Activated CD8-positive, alpha-beta T cell treated with anti-CD3 and anti-CD28 coated beads, Interleukin-2, amount 10 ng/mL, durations not matched to agents 7 days and 5 days (primary cell): ENCODE data around the gene SAMD1. TPM values are rescaled to one million over a fixed set of nuclear protein-coding genes. Genes with fewer than 3 reads are reported as not detected.
A peak's percentile ranks its signal among the peaks of the same experiment; 100 is the strongest.

ENCODE experiments used
- ATAC-seq: fragments of 150-1000 bp; cut with Tn5 transposase; one replicate; pipeline ENCODE4 v1.10.0; 2021; ENCODE audit warnings: moderate library complexity
- CTCF ChIA-PET: fragments of 350-600 bp; sonication (Branson Sonifier 250); formaldehyde crosslinking; loops from one replicate; lab custom pipeline; 2021; ENCODE audit warnings: antibody characterized with exemption; lab: Charles Lee
- POLR2A ChIA-PET: fragments of 350-600 bp; sonication (Branson Sonifier 250); formaldehyde crosslinking; loops from one replicate; lab custom pipeline; 2021; ENCODE audit warnings: antibody characterized with exemption; lab: Charles Lee
- DNase-seq: peaks from one replicate; pipeline ENCODE4 v3.0.0-alpha.2; 2020
- H3K27ac Mint-ChIP-seq: one replicate; pipeline ENCODE4 v1.8.0; 2021; ENCODE audit warnings: mild to moderate bottlenecking, mixed read lengths
- H3K27me3 Mint-ChIP-seq: one replicate; pipeline ENCODE4 v1.8.0; 2021; ENCODE audit warnings: low read depth, mixed read lengths
- H3K36me3 Mint-ChIP-seq: one replicate; pipeline ENCODE4 v1.8.0; 2021; ENCODE audit warnings: low read depth, mixed read lengths
- H3K4me1 Mint-ChIP-seq: one replicate; pipeline ENCODE4 v1.8.0; 2021; ENCODE audit warnings: low read depth, mixed read lengths
- H3K4me3 Mint-ChIP-seq: one replicate; pipeline ENCODE4 v1.8.0; 2021; ENCODE audit warnings: mild to moderate bottlenecking, mixed read lengths
- H3K9me3 Mint-ChIP-seq: one replicate; pipeline ENCODE4 v1.8.0; 2022; ENCODE audit warnings: mixed read lengths; ENCODE audit not compliant: insufficient read depth
- total RNA-seq, 2 experiments: library from RNA; stranded (reverse); gene quantifications; one replicate each; pipeline ENCODE4 v1.2.3, GENCODE V29; 2021

SAMD1 gene
- total RNA-seq, 2 experiments from 2014 or later = 72.0 to 76.1 TPM

GRCh38 chr19:14058182-14059092 is 32.1 kb downstream of the SAMD1 start:
- Mint-ChIP-seq H3K27ac (no peak overlapping the region), H3K9me3 (no peaks in the 10 kb centered on the region), H3K4me3 (peak overlapping the region; percentile 8), H3K36me3 (no peaks in the 10 kb centered on the region), H3K4me1 (peaks cover 14% of the 10 kb centered on the region), H3K27me3 (peaks cover 46% of the 10 kb centered on the region)
- DNase-seq (no peak), ATAC-seq (peak; percentile 38)
- CTCF ChIA-PET = interaction anchor here (0.6 to 6.5 kb wide), 34 partner anchors 9 to 212 kb away, joined by 3 to 87 read pairs (median 5); partner anchors contain the start of genes ASF1B, DCAF15, IL27RA and MISP3
- POLR2A ChIA-PET = interaction anchor here (1.2 kb wide), 1 partner anchor 106 kb away, joined by 3 read pairs; the partner anchor contains the start of gene DCAF15

- ChIA-PET CTCF (interaction anchor here (2.1 to 6.5 kb wide), 5 partner anchors 9 to 104 kb away, joined by 5 to 87 read pairs (median 10); partner anchors contain the start of genes DCAF15, IL27RA and MISP3), POLR2A (interaction anchor here (0.6 to 0.7 kb wide), 3 partner anchors 13 to 267 kb away, joined by 3 to 4 read pairs (median 3); partner anchors contain the start of gene IL27RA)
- DNase-seq (no peak), ATAC-seq (no peak)
- Mint-ChIP-seq H3K27ac (no peak overlapping the region), H3K36me3 (peaks cover 14% of the 10 kb centered on the region), H3K27me3 (peaks cover 44% of the 10 kb centered on the region), H3K4me3 (no peak overlapping the region), H3K9me3 (no peaks in the 10 kb centered on the region), H3K4me1 (peaks cover 16% of the 10 kb centered on the region)
Measured at GRCh38 chr19:14056741-14057356, 33.7 kb downstream of the SAMD1 start.

DNA sequence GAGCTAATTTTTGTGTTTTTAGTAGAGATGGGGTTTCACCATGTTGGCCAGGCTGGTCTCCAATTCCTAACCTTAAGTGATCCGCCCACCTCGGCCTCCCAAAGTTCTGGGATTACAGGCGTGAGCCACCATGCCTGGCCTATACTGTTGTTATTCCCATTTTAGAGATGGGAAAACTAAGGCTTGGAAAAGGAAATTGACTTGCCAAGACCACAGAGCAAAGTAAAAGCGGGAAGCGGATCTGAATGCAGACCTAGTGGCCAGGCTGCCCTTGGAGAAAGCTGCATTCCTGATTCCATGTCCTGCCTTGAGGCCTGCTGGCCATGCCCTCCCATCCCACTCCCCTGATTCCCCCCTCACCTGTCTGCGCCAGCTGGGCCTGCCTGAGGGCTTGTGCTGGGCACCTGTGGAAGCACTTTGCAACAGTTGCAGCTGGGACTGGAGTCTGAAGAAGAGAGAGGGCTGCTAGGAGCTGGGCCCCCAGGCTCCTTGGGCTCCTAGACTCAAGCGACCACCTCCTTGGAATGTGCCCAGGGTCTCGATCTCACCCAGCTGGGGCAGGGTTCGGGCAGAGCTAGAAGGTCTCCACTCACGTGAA is 34.4 kb downstream of the SAMD1 start:
- POLR2A ChIA-PET = no interaction called here
- no peak for ATAC-seq

GRCh38 chr19:14055396-14055795 is 35.2 kb downstream of the SAMD1 start:
- ATAC-seq = no peak
- ChIA-PET POLR2A (no interaction called here), CTCF (interaction anchor here (6.5 kb wide), 1 partner anchor 16 kb away, joined by 87 read pairs; the partner anchor contains the start of gene MISP3)
- Mint-ChIP-seq H3K36me3 (peaks cover 23% of the 10 kb centered on the region), H3K27me3 (peaks cover 36% of the 10 kb centered on the region), H3K9me3 (no peaks in the 10 kb centered on the region), H3K4me3 (no peak overlapping the region), H3K27ac (no peak overlapping the region), H3K4me1 (peaks cover 16% of the 10 kb centered on the region)
- DNase-seq = no peak

More for the DNA sequence above, 34.4 kb downstream of the SAMD1 start:
- CTCF ChIA-PET = interaction anchor here (2.1 to 6.5 kb wide), 4 partner anchors 8 to 103 kb away, joined by 5 to 87 read pairs (median 9); partner anchors contain the start of genes DCAF15 and MISP3
- peaks cover 18% of the 10 kb centered on the region for H3K36me3 Mint-ChIP-seq
- DNase-seq = no peak
- no peak overlapping the region for H3K4me3 Mint-ChIP-seq
- no peaks in the 10 kb centered on the region for H3K9me3 Mint-ChIP-seq
- H3K27ac Mint-ChIP-seq = no peak overlapping the region
- H3K4me1 Mint-ChIP-seq = peaks cover 16% of the 10 kb centered on the region
- H3K27me3 Mint-ChIP-seq = peaks cover 40% of the 10 kb centered on the region

DNA sequence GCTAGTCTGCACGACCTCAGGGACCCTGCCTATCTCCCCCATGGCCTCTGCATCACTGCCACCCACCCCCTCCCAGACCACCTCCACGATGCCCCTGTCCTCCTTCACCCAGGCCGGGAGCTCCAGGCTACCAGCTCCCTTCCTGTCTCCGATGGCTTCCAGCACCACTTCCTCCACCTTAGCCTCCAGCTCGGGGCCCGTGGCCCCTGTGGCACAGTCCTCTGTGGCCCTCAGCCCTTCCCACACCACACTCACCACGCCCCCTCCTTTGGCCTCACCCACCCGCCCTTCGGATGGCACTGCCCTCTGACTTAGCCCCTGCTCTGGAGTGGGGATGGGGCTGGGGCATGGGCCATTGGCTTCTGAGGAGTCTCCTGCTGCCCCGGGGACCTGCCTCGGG is 35.8 kb downstream of the SAMD1 start:
- no peak overlapping the region for H3K4me3 Mint-ChIP-seq
- no peak overlapping the region for H3K27ac Mint-ChIP-seq
- no peaks in the 10 kb centered on the region for H3K9me3 Mint-ChIP-seq
- DNase-seq = no peak
- peaks cover 27% of the 10 kb centered on the region for H3K36me3 Mint-ChIP-seq
- no peak for ATAC-seq
- CTCF ChIA-PET = interaction anchor here (1.0 kb wide), 1 partner anchor 17 kb away, joined by 3 read pairs; the partner anchor contains the start of gene MISP3
- H3K4me1 Mint-ChIP-seq = peaks cover 16% of the 10 kb centered on the region
- peaks cover 30% of the 10 kb centered on the region for H3K27me3 Mint-ChIP-seq
- POLR2A ChIA-PET = no interaction called here

DNA sequence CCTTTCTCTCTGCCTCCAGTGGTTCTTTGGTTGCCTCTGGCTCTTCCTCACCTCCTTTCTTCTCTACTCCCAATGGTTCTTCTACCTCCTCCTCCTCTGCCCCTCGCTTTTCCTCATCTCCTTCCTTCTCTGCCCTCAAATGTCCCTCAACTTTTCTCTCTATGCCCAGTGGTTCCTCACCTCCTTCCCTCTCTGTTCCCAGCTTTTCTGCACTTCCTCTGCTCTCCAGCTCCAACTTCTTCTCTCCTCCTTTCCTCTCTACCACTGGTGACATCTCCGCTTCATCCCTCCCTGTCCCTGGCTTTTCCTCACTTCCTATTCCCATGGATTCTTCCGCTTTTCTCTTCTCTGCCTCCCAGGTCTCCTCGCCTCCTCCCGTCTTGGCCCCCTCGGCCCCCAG is 36.5 kb downstream of the SAMD1 start:
- Mint-ChIP-seq H3K9me3 (no peaks in the 10 kb centered on the region), H3K27ac (no peak overlapping the region), H3K4me1 (peaks cover 16% of the 10 kb centered on the region), H3K27me3 (peaks cover 27% of the 10 kb centered on the region), H3K36me3 (peaks cover 30% of the 10 kb centered on the region), H3K4me3 (no peak overlapping the region)
- ChIA-PET CTCF (interaction anchor here (1.0 kb wide), 1 partner anchor 18 kb away, joined by 3 read pairs; the partner anchor contains the start of gene MISP3), POLR2A (interaction anchor here (0.7 kb wide), 1 partner anchor 15 kb away, joined by 3 read pairs; no protein-coding TSS in a partner anchor)
- no peak for ATAC-seq
- no peak for DNase-seq

DNA sequence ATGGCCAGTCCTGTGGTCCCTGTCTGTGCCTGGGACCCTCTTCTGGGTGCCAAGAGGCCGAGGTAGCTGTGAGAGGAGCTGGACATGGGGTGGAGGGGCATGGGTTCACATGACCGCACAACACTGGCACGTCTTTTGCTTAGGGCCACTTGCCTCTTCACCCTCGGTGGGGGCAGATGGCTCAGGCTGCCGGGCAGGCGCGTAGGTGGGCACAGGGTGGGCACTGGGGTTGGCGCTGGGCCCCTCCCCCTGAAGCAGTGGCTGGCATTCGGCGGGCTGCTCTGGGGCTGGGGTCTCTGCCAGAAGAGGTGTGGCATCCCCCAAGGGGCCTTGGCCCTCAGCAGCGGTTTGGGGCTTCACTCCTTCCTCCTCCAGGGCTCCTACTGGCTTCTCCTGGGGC is 37.1 kb downstream of the SAMD1 start:
- DNase-seq (no peak), ATAC-seq (no peak)
- peaks cover 13% of the 10 kb centered on the region for H3K4me1 Mint-ChIP-seq
- H3K27ac Mint-ChIP-seq = no peak overlapping the region
- POLR2A ChIA-PET = interaction anchor here (0.7 to 1.5 kb wide), 2 partner anchors 14 to 22 kb away, joined by 3 to 6 read pairs; partner anchors contain the start of gene IL27RA
- H3K36me3 Mint-ChIP-seq = peaks cover 35% of the 10 kb centered on the region
- CTCF ChIA-PET = interaction anchor here (0.9 to 1.3 kb wide), 4 partner anchors 18 to 83 kb away, joined by 4 to 5 read pairs (median 4); partner anchors contain the start of genes ASF1B, IL27RA and MISP3
- H3K4me3 Mint-ChIP-seq = no peak overlapping the region
- peaks cover 21% of the 10 kb centered on the region for H3K27me3 Mint-ChIP-seq
- H3K9me3 Mint-ChIP-seq = no peaks in the 10 kb centered on the region

DNA sequence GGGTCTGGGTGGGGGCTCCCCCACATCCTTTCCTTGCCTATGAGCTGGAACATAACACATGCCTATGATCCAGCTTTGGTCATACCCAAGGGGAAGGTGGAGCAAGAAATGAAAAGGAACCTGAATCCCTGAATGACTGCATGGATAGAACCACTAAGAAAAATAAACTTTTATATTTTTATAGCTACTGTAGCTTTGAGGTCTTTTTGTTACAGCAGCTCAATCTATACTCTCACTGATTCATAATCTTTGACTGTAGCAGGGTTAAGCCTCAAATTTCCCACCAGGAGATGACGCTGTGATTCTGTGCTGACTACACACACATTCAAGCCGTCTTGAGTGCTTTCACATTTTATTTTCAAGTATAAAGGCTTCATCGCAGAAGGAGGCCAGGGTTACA is 37.5 kb downstream of the SAMD1 start:
- peaks cover 9% of the 10 kb centered on the region for H3K4me1 Mint-ChIP-seq
- DNase-seq (no peak), ATAC-seq (no peak)
- CTCF ChIA-PET = interaction anchor here (0.8 to 1.3 kb wide), 8 partner anchors 10 to 174 kb away, joined by 3 to 5 read pairs (median 4); partner anchors contain the start of genes ASF1B, IL27RA and MISP3
- H3K4me3 Mint-ChIP-seq = no peak overlapping the region
- POLR2A ChIA-PET = interaction anchor here (0.7 to 1.5 kb wide), 3 partner anchors 10 to 84 kb away, joined by 3 to 6 read pairs (median 3); partner anchors contain the start of genes ASF1B and IL27RA
- no peaks in the 10 kb centered on the region for H3K9me3 Mint-ChIP-seq
- H3K27ac Mint-ChIP-seq = no peak overlapping the region
- H3K36me3 Mint-ChIP-seq = peaks cover 39% of the 10 kb centered on the region
- peaks cover 17% of the 10 kb centered on the region for H3K27me3 Mint-ChIP-seq

- no peak for ATAC-seq
- DNase-seq = no peak
- CTCF ChIA-PET = interaction anchor here (0.8 to 1.3 kb wide), 6 partner anchors 9 to 173 kb away, joined by 3 to 5 read pairs (median 4); partner anchors contain the start of genes IL27RA and MISP3
- Mint-ChIP-seq H3K36me3 (peaks cover 42% of the 10 kb centered on the region), H3K27ac (no peak overlapping the region), H3K4me3 (no peak overlapping the region), H3K4me1 (peaks cover 5% of the 10 kb centered on the region), H3K27me3 (peaks cover 12% of the 10 kb centered on the region), H3K9me3 (no peaks in the 10 kb centered on the region)
- POLR2A ChIA-PET = interaction anchor here (0.7 to 1.5 kb wide), 3 partner anchors 9 to 84 kb away, joined by 3 to 6 read pairs (median 3); partner anchors contain the start of genes ASF1B and IL27RA
Measured at GRCh38 chr19:14052470-14052869, 38.1 kb downstream of the SAMD1 start.

GRCh38 chr19:14051980-14052379 is 38.6 kb downstream of the SAMD1 start:
- POLR2A ChIA-PET = no interaction called here
- H3K27me3 Mint-ChIP-seq = peaks cover 9% of the 10 kb centered on the region
- H3K4me3 Mint-ChIP-seq = no peak overlapping the region
- H3K4me1 Mint-ChIP-seq = peaks cover 7% of the 10 kb centered on the region
- no peaks in the 10 kb centered on the region for H3K9me3 Mint-ChIP-seq
- CTCF ChIA-PET = interaction anchor here (1.0 to 4.3 kb wide), 2 partner anchors 8 to 17 kb away, joined by 3 to 36 read pairs; no protein-coding TSS in a partner anchor
- ATAC-seq (no peak), DNase-seq (no peak)
- peaks cover 45% of the 10 kb centered on the region for H3K36me3 Mint-ChIP-seq
- no peak overlapping the region for H3K27ac Mint-ChIP-seq
